AG20443 (cell line): ENCODE measurements around the gene CMTM7.
"Not testable (repeated sequence)": the region's sequence is repeated elsewhere in the genome, so short reads cannot be mapped to it uniquely, and the experiment has no call there.

Source experiments
- DNase-seq: peaks from one replicate; pipeline ENCODE4 v3.0.0; 2012; ENCODE audit warnings: low spot score, mixed read lengths

Gene CMTM7

GRCh38 chr3:32460031-32460749 lies 68.5 kb downstream of the CMTM7 start:
- DNase-seq = no peak

GRCh38 chr3:32460817-32461496 lies 69.3 kb downstream of the CMTM7 start:
- DNase-seq = not testable (repeated sequence)

- not testable (repeated sequence) for DNase-seq
Observed at GRCh38 chr3:32462191-32462986, 70.7 kb downstream of the CMTM7 start.

- DNase-seq = not testable (repeated sequence)
Observed at GRCh38 chr3:32463415-32463814, 71.8 kb downstream of the CMTM7 start.

- DNase-seq = not testable (repeated sequence)
Observed at GRCh38 chr3:32464726-32465125, 73.1 kb downstream of the CMTM7 start.

GRCh38 chr3:32466808-32467207 lies 75.2 kb downstream of the CMTM7 start:
- not testable (repeated sequence) for DNase-seq

GRCh38 chr3:32467333-32468070 lies 75.8 kb downstream of the CMTM7 start:
- peak; percentile 92 for DNase-seq

- no peak for DNase-seq
Observed at GRCh38 chr3:32469151-32469874, 77.7 kb downstream of the CMTM7 start.

GRCh38 chr3:32470362-32470761 lies 78.7 kb downstream of the CMTM7 start:
- DNase-seq = no peak

GRCh38 chr3:32471246-32471645 lies 79.6 kb downstream of the CMTM7 start:
- no peak for DNase-seq

GRCh38 chr3:32472151-32472550 lies 80.5 kb downstream of the CMTM7 start:
- not testable (repeated sequence) for DNase-seq

GRCh38 chr3:32474201-32474600 lies 82.5 kb downstream of the CMTM7 start:
- no peak for DNase-seq

- no peak for DNase-seq
Observed at GRCh38 chr3:32480604-32481003, 89.0 kb downstream of the CMTM7 start.

GRCh38 chr3:32481791-32482631 lies 90.4 kb downstream of the CMTM7 start:
- DNase-seq = no peak

GRCh38 chr3:32482693-32483092 lies 91.0 kb downstream of the CMTM7 start:
- DNase-seq = no peak

- no peak for DNase-seq
Observed at GRCh38 chr3:32483772-32484171, 92.1 kb downstream of the CMTM7 start.

- no peak for DNase-seq
Observed at GRCh38 chr3:32484436-32484835, 92.8 kb downstream of the CMTM7 start.

GRCh38 chr3:32487781-32488473 lies 96.3 kb downstream of the CMTM7 start:
- DNase-seq = no peak

GRCh38 chr3:32488474-32489008 lies 96.9 kb downstream of the CMTM7 start:
- no peak for DNase-seq
